ENCODE data around the gene ATG9A.

DNA sequence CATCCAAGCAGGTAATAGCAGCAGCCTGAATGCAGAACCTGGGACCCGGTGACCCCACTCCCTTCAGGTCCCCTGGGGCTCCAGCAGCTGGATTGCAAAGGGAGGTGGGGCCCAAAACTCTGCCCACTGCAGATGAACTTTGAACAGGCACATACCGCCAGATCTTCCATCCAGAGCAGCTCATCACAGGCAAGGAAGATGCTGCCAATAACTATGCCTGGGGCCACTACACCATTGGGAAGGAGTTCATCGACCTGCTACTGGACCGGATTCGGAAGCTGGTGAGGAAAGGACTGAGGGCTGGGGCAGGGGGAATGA is 40.6 kb upstream of the ATG9A start:
- TF ChIP-seq, protein P1, sequence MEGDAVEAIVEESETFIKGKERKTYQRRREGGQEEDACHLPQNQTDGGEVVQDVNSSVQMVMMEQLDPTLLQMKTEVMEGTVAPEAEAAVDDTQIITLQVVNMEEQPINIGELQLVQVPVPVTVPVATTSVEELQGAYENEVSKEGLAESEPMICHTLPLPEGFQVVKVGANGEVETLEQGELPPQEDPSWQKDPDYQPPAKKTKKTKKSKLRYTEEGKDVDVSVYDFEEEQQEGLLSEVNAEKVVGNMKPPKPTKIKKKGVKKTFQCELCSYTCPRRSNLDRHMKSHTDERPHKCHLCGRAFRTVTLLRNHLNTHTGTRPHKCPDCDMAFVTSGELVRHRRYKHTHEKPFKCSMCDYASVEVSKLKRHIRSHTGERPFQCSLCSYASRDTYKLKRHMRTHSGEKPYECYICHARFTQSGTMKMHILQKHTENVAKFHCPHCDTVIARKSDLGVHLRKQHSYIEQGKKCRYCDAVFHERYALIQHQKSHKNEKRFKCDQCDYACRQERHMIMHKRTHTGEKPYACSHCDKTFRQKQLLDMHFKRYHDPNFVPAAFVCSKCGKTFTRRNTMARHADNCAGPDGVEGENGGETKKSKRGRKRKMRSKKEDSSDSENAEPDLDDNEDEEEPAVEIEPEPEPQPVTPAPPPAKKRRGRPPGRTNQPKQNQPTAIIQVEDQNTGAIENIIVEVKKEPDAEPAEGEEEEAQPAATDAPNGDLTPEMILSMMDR (IDR thresholded peaks at IDR 0.05), result no peak
- TF ChIP-seq POLR2AphosphoS5 (IDR thresholded peaks at IDR 0.05), result no peak
- TF ChIP-seq POLR2A (IDR thresholded peaks at IDR 0.05), result no peak
